T-helper 2 cell (primary cell): ENCODE measurements around the gene ADARB2.

Source experiments
- DNase-seq, 5 experiments: peaks; one replicate each; pipeline versions ENCODE4 v3.0.0 to v3.0.0-alpha.2; 2012 to 2022

ADARB2 gene

GRCh38 chr10:1684991-1685390 lies 52.3 kb downstream of the ADARB2 start:
- no peak for DNase-seq

DNA sequence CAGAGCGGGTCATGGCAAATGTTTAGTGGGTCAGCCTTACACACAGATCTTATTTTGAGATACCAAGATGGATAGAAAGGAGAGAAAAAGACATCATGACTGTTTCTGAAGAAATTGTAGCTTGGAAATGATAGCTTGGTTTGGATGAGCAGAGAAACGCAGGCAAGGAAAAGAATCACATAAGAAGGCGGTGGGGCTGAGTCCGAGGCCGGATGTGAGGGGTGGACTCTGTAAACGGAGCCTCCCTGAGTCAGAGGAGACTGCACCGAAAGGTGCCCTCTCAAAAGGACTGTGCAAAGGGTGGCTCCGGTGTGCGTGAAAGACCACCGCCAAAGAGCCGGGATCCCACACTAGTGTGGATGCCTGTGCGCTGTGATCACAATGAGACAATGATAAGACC lies 53.7 kb downstream of the ADARB2 start:
- no peak for DNase-seq

DNA sequence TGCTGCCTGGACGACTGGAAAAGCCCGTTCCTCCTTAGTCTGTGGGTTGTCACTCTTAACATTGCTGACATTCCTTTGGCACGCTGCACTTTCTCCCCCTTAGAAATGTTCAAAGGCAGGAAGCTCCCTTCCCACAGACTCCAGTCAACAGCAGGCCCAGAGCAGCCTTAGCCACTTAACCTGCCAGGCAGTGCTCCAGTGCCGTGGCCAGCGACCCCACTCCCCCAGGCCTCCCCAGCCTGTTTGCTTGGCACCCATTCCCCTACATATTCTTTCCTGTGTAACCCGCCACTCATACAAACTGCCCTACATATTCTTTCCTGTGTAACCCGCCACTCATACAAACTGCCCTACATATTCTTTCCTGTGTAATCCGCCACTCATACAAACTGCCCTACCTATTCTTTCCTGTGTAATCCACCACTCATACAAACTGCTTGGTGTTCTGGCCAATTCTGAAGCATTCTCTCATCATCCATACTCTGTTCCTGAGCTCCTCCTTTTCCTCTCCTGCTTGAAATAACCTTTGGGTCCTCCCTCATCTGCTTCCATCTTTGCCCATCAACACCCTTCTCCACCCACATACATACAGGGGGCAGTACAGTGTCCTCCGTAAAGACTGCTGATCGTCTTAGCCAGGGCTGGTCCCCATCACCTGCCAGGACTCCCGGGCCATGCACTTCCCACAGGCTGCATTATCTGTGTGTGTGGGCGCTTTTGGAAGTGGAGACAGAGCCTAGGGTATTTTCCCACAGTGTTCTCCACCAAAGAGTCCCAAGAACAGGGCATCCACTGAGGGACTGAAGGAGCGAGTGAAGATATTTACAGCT lies 57.3 kb downstream of the ADARB2 start:
- DNase-seq = peak in 1 of 5 experiments; percentile 72

- DNase-seq = no peak
Observed at GRCh38 chr10:1678084-1678483, 59.2 kb downstream of the ADARB2 start.

- DNase-seq = no peak
Observed at GRCh38 chr10:1677307-1677939, 59.9 kb downstream of the ADARB2 start.

GRCh38 chr10:1674501-1674900 lies 62.8 kb downstream of the ADARB2 start:
- DNase-seq = no peak

DNA sequence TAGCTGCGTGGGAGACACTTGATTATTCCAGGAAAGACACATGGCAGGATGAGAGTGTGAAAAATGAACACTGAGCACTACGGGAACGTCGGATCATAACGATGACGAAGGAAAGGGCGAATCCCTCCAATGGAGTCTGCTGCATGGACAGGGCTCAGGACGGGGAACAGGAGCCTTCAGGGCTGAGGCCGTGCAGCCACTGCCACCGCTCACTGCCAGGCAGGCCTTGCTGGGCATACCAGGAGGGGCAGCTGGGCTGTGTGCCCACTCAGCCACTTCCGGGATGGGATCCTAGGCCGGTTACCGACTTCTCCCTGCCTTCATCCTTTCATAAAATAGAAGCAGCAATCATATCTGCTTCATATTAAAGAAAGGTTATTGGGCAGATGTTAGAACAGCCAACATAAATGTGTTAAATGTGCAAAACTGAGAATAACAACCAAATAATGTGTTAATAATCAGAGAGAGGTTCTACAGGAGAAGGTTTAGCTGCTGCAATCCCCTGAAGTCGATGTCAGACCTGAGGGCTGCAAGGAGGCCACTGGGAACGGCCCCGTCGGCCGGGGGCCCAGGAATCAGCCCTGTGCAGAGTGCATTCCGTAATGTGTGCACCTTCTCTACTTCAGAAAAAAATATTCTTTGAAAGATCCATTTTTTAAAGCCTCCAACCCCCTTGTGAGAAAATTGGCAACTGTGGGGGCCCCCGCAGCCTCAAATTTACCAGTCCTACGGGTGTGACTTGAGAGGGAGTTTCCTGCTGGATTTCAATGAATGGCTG lies 63.6 kb downstream of the ADARB2 start:
- no peak for DNase-seq

DNA sequence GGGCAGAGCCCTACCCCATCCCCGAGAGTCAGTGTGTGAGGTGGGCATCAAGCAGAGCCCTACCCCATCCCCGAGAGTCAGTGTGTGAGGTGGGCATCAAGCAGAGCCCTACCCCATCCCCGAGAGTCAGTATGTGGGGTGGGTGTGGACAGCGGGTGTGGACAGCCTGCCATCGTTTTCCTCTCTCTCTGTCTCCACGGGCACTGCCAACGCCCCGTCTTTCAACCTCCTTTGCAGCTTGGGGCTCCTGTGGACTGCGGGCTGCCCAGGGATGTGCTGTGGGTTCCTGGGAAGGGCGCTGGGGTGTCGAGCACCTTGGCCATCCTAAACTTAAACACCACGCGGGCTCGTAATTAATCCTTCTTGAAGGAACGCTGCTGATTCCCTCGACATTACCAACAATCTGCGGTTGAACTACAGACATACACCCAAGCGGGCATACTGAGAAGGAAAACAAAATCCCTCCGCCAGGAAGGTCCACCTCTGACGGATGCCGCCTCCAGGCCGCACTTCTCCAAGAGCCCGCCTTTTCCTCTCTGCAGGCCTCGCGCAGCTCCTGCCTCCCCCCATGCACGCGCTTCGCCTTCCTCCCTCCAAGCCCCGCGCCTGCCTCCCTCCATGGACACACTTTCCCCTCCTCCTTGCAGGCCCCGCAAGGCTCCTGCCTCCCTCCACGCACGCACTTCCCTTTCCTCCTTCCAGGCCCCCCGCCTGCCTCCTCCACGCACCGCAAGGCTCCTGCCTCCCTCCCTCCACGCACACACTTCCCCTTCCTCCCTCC lies 65.1 kb downstream of the ADARB2 start:
- no peak for DNase-seq

DNA sequence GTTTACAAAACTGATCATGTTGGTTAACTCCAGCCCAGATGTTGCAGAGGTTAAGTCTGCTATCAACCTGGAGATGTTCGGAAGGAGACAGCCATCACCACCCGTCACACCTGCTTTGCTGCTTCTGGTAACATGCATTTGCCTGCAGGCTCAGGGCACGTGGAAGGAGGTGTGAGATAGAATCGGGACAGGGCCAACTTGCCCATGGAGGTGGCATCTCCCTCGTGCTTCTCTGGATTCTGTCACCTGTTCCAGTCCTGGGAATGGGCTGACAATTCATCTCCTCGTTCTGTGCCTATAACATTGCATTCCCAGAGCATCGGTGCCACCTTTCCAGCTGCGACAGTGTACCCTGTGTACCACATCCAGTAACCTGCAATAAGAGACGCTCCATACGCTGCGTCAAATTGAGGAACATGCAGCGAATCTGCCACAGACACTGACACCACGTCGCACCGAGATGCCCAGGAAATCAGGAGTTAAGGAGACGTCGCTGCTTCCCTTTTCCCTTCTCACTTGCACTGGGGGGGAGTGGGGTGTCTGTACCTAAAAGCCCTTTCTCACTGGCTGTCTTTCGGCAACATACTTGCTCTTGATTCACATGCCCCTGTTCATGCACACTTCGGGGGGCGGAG lies 65.8 kb downstream of the ADARB2 start:
- no peak for DNase-seq

- DNase-seq = no peak
Observed at GRCh38 chr10:1670541-1671365, 66.6 kb downstream of the ADARB2 start.

DNA sequence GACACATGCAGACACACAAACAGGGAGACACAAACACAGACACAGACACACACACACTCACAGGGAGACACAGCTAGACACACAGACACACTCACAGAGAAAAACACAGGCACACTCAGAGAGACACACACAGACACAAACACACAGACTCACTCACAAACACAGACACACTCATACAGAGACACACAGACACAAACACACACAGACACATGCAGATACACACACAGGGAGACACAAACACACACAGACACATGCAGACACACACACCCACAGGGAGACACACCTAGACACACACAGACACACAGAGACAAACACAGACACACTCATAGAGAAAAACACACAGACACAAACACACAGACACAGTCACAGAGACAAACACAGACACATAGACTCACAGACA lies 67.9 kb downstream of the ADARB2 start:
- no peak for DNase-seq

- no peak for DNase-seq
Observed at GRCh38 chr10:1668399-1668798, 68.9 kb downstream of the ADARB2 start.

- DNase-seq = no peak
Observed at GRCh38 chr10:1667392-1667791, 69.9 kb downstream of the ADARB2 start.

- no peak for DNase-seq
Observed at GRCh38 chr10:1666147-1666546, 71.2 kb downstream of the ADARB2 start.

DNA sequence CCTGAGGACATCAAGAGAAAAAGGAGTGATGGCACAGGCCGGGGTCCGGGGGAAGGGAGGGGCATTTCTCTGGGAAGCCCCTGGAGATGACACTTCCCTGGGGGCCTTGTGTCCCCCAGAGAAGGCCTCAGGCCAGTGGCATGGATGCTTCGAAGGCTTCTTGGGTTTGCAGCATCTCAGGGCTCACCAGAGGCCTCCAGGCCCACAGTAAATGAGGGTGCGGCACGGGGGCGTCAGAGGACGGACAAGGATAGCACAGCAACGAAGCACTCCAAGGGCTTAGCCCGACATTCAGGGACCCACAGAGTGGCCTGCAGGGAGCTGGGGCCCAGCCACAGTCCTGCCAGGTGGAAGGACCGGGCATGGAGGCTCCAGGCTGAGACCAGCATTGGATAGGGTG lies 71.6 kb downstream of the ADARB2 start:
- no peak for DNase-seq

- DNase-seq = no peak
Observed at GRCh38 chr10:1665021-1665661, 72.2 kb downstream of the ADARB2 start.

DNA sequence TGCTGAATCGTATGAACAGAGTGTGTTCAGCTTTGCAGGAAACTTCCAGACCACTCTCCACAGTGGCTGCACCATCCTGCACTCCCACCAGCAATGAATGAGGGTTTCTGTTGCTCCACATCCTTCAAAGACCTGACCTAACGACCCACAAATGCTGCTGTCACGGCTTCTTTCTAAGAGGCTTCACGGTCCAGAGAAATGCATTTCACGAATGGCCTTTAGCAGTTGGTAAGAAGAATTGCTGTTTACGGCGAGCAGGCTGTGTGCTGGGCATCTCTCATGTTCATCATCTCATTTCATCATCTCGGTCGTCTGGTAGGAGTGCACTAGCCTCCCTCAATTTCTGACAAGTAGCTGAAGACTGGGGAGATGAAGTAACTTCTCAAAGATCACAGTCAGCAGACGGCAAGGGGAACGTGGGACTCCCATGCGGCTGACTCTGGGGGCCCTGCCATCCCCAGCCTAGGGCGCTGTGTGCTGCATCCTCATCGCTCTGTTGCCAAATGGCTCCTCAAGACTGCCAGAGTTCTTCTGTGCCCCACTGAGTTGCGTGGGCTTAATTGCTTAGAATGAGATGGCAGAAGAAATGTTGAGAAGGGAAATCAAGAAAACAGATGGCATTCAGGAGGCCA lies 72.9 kb downstream of the ADARB2 start:
- no peak for DNase-seq

DNA sequence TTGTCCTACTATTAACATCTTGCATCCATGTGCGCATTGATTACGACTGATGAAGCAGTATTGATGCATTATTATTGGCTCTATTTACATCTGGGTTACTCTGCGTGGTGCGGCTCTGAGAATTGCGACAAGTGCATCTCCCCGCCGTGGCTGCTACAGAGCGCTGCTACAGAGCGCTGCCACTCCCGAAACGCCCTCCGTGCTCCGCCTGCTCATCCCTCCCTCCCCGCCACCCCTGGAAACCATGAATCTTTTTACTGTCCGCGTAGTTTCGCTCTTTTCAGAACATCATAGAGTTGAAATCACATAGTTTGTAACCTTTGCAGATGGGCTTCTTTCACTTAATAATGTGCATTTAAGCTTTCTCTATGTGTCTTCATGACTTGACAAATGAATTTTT lies 74.1 kb downstream of the ADARB2 start:
- DNase-seq = no peak

- DNase-seq = peak in 1 of 5 experiments; percentile 62
Observed at GRCh38 chr10:1662438-1663025, 74.8 kb downstream of the ADARB2 start.

- DNase-seq = no peak
Observed at GRCh38 chr10:1661859-1662437, 75.4 kb downstream of the ADARB2 start.
